K562 (cell line): Measurements from ENCODE around the gene FCRL4. TPM values are rescaled to one million over a fixed set of nuclear protein-coding genes. Genes with fewer than 3 reads are reported as not detected.

Source experiments
- ARNT ChIP-seq, 2 experiments: fragments of 450-650 bp; IDR thresholded peaks; 2 replicates each; pipeline ENCODE4 v1.6.1; 2016; ENCODE audit warnings: mild to moderate bottlenecking in 1 of 2
- HDAC3 ChIP-seq: fragments of 450-650 bp; IDR thresholded peaks from 2 replicates; pipeline ENCODE4 v1.6.1; 2018; ENCODE audit warnings: borderline replicate concordance, mild to moderate bottlenecking, moderate library complexity; ENCODE audit not compliant: partially characterized antibody
- NFYB ChIP-seq: IDR thresholded peaks from 2 replicates; pipeline ENCODE4 v1.6.1; 2011; ENCODE audit warnings: mild to moderate bottlenecking, moderate library complexity; ENCODE audit not compliant: insufficient read length; ENCODE audit errors: extremely low read depth
- POLR2AphosphoS2 ChIP-seq: IDR thresholded peaks from 2 replicates; pipeline ENCODE4 v1.6.1; 2012; ENCODE audit warnings: low read length, improper control_type of control experiment
- POU5F1 ChIP-seq: fragments of 150-350 bp; IDR thresholded peaks from 2 replicates; pipeline ENCODE4 v1.6.1; 2014; ENCODE audit warnings: borderline replicate concordance, low read length, low read depth, mild to moderate bottlenecking; ENCODE audit not compliant: partially characterized antibody
- U2AF2 ChIP-seq: fragments of 200-400 bp; formaldehyde crosslinking; optimal IDR thresholded peaks from 2 replicates; pipeline ENCODE3; 2017; ENCODE audit warnings: low read depth, mild to moderate bottlenecking, low read length
- ZBTB9 ChIP-seq: fragments of 450-650 bp; formaldehyde crosslinking; IDR thresholded peaks from 2 replicates; pipeline ENCODE4 v1.4.0; 2020; ENCODE audit warnings: mild to moderate bottlenecking, moderate library complexity
- polyA plus RNA-seq, 8 experiments: library from polyadenylated mRNA; depleted of rRNA in 4 of 8; stranded (reverse) in 5 of 8; unstranded in 3 of 8; fragments of >200 nt; fragmentation: Nextera tagmentation in 2 of 8; fragmentation: Illumina TruSeq in 1 of 8; extraction: Ambion mirVana in 2 of 8; extraction: Trizol in 1 of 8; gene quantifications; 2 replicates each; pipeline versions ENCODE4 v1.2.1 to v1.2.3, GENCODE V29; 2011 to 2014; ENCODE audit warnings: inconsistent platforms in 1 of 8, missing spikeins in 1 of 8
- total RNA-seq, 7 experiments: library from RNA; depleted of rRNA in 6 of 7; stranded (reverse); fragments of >200 nt in 6 of 7; fragmentation: Illumina TruSeq in 2 of 7; extraction: Trizol in 2 of 7; gene quantifications; 2 replicates each; pipeline versions ENCODE4 v1.2.1 to v1.2.3, GENCODE V29; 2011 to 2021; ENCODE audit warnings: low replicate concordance in 1 of 7
- TF ChIP-seq, protein P1 (sequence below): fragments of 450-650 bp; IDR thresholded peaks from 2 replicates; pipeline ENCODE4 v1.6.1; 2016; ENCODE audit warnings: borderline replicate concordance
- TF ChIP-seq, protein P2 (sequence below): sonication (generic); formaldehyde crosslinking; IDR thresholded peaks from 2 replicates; pipeline ENCODE4 v1.8.1; 2023; ENCODE audit warnings: missing genetic modification reagents, mild to moderate bottlenecking, borderline replicate concordance

The FCRL4 gene
- total and polyA plus RNA-seq, 9 of the 15 experiments (the other 6 are each of a cell fraction or from before 2014, with no cell fraction given) = not detected

- TF ChIP-seq, protein P1, sequence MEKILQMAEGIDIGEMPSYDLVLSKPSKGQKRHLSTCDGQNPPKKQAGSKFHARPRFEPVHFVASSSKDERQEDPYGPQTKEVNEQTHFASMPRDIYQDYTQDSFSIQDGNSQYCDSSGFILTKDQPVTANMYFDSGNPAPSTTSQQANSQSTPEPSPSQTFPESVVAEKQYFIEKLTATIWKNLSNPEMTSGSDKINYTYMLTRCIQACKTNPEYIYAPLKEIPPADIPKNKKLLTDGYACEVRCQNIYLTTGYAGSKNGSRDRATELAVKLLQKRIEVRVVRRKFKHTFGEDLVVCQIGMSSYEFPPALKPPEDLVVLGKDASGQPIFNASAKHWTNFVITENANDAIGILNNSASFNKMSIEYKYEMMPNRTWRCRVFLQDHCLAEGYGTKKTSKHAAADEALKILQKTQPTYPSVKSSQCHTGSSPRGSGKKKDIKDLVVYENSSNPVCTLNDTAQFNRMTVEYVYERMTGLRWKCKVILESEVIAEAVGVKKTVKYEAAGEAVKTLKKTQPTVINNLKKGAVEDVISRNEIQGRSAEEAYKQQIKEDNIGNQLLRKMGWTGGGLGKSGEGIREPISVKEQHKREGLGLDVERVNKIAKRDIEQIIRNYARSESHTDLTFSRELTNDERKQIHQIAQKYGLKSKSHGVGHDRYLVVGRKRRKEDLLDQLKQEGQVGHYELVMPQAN = no peak
- no peak for TF ChIP-seq NFYB
- TF ChIP-seq U2AF2 = no peak
- TF ChIP-seq ARNT (IDR thresholded peaks at IDR 0.05) = no peak
- TF ChIP-seq HDAC3 = no peak
- no peak for TF ChIP-seq POU5F1
- no peak for TF ChIP-seq POLR2AphosphoS2
- TF ChIP-seq, protein P2, sequence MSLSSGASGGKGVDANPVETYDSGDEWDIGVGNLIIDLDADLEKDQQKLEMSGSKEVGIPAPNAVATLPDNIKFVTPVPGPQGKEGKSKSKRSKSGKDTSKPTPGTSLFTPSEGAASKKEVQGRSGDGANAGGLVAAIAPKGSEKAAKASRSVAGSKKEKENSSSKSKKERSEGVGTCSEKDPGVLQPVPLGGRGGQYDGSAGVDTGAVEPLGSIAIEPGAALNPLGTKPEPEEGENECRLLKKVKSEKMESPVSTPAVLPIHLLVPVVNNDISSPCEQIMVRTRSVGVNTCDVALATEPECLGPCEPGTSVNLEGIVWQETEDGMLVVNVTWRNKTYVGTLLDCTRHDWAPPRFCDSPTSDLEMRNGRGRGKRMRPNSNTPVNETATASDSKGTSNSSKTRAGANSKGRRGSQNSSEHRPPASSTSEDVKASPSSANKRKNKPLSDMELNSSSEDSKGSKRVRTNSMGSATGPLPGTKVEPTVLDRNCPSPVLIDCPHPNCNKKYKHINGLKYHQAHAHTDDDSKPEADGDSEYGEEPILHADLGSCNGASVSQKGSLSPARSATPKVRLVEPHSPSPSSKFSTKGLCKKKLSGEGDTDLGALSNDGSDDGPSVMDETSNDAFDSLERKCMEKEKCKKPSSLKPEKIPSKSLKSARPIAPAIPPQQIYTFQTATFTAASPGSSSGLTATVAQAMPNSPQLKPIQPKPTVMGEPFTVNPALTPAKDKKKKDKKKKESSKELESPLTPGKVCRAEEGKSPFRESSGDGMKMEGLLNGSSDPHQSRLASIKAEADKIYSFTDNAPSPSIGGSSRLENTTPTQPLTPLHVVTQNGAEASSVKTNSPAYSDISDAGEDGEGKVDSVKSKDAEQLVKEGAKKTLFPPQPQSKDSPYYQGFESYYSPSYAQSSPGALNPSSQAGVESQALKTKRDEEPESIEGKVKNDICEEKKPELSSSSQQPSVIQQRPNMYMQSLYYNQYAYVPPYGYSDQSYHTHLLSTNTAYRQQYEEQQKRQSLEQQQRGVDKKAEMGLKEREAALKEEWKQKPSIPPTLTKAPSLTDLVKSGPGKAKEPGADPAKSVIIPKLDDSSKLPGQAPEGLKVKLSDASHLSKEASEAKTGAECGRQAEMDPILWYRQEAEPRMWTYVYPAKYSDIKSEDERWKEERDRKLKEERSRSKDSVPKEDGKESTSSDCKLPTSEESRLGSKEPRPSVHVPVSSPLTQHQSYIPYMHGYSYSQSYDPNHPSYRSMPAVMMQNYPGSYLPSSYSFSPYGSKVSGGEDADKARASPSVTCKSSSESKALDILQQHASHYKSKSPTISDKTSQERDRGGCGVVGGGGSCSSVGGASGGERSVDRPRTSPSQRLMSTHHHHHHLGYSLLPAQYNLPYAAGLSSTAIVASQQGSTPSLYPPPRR (CRISPR knock-in tag) = no peak
- no peak for TF ChIP-seq ZBTB9
These were observed 39.8 kb downstream of the FCRL4 start (continued) for GRCh38 chr1:157558119-157558518.
